Measurements from ENCODE around the gene MS4A10. TPM values are rescaled to one million over a fixed set of nuclear protein-coding genes. Genes with fewer than 3 reads are reported as not detected.

MS4A10 gene
- not detected for total RNA-seq

GRCh38 chr11:60785136-60785535 is at the start of gene MS4A10:
Gene MS4A10, plus strand, starts transcription at chr11:60785333. Its CDS starts 5,003 bp downstream, at chr11:60790336.

DNA sequence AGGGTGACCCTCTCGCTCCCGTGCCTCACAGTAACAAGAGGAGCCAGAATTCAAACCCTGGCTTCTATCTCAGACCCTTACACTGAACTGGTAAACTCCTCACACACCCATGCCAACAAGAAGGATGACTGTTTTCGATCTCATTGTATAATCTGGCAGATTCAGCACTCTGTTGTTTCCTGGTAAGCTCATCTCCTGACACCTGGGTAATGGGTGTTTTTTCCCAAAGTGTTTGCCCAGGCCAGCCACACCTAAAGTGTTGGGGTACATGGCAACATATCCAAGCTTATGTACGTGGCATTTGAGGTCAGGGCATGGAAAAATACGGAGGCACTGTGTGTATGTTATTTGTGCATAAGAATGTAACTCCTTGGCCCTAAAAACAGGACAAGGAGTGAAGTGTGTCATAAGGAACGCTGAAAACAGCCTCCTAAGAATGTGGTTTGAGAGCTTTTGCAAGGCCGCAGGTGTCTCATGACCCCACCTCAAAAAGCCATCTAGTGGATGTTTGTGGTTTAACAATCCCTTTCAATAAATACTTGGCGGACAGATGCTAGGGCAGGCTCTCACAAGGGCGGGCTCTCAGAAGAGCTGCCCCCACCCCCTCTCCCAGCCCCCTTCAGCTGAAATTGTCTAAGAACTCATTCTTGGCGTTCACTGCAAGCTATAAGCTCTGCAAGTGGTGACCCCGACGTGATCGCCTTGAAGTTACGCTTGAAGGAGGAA is 28.7 kb upstream of the MS4A10 start, which contains the start of gene MS4A15:
MS4A15 (plus strand) TSS at position 561 of the 726 bp plus-strand sequence. CDS start 6,867 bp downstream, outside the sequence.

DNA sequence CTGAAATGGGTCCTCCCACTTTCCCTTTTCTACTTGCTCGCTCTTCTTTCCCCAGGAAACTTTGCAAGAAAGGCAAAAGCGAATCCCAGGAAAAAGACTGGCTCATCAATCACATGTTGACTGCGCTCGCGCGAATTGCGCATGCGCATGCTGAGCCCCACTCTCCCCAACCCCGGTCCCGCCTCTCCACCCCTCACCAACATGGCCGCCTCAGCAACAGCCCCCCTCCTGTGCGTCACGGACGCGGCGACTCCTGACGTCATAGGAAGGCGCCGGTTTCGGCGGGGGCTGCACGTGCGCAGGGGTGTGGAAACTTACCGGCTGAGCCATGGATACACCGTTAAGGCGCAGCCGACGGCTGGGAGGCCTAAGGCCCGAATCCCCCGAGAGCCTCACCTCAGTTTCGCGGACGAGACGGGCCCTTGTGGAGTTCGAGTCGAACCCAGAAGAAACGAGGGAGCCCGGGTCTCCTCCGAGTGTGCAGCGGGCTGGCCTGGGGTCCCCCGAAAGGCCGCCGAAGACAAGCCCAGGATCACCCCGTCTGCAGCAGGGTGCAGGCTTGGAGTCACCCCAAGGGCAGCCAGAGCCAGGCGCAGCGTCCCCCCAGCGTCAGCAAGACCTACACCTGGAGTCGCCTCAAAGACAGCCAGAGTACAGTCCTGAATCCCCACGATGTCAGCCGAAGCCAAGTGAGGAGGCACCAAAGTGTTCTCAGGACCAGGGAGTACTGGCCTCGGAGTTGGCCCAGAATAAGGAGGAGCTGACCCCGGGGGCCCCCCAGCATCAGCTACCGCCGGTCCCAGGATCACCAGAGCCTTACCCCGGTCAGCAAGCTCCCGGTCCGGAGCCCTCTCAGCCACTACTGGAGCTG is 56.9 kb downstream of the MS4A10 start, which contains the start of gene CCDC86:
CCDC86 (plus strand) TSS at position 317 of the 871 bp plus-strand sequence; CDS start at position 329, 12 bp downstream.

Other genes with a start within 250 kb of the MS4A10 start
- not detected for gene MS4A8, start 85.7 kb upstream of the MS4A10 start, total RNA-seq
- not detected for gene MS4A18, start 60.6 kb upstream of the MS4A10 start, total RNA-seq
- gene MS4A15, start 28.5 kb upstream of the MS4A10 start, total RNA-seq, result not detected
- 9.5 TPM for gene CCDC86, start 56.8 kb downstream of the MS4A10 start, total RNA-seq
- gene PTGDR2, start 70.6 kb downstream of the MS4A10 start, total RNA-seq, result 0.55 TPM
- not detected for gene ZP1, start 82.2 kb downstream of the MS4A10 start, total RNA-seq
- 49.4 TPM for gene PRPF19, start 121.3 kb downstream of the MS4A10 start, total RNA-seq
- gene TMEM109, start 128.8 kb downstream of the MS4A10 start, total RNA-seq, result 41.1 TPM
- 88.3 TPM for gene TMEM132A, start 139.1 kb downstream of the MS4A10 start, total RNA-seq
- 14.8 TPM for gene SLC15A3, start 166.8 kb downstream of the MS4A10 start, total RNA-seq
- 0.49 TPM for gene CD6, start 186.3 kb downstream of the MS4A10 start, total RNA-seq

All from camera-type eye (tissue), 1 donor.